Large intestine (tissue), 3 donors: ENCODE results near the gene METTL8. TPM values are rescaled to one million over a fixed set of nuclear protein-coding genes. Genes with fewer than 3 reads are reported as not detected.

Experiments
- DNase-seq, 2 donors: peaks; one replicate each; pipeline versions ENCODE4 v3.0.0 to v3.0.0-alpha.2; 2013
- H3K27ac ChIP-seq: one replicate; pipeline ENCODE4 v1.5.1; 2013; ENCODE audit warnings: low read length
- H3K27me3 ChIP-seq: 2 replicates; pipeline ENCODE4 v1.6.1; 2013; ENCODE audit warnings: low read length; ENCODE audit not compliant: control insufficient read depth, insufficient read depth
- H3K36me3 ChIP-seq: 2 replicates; pipeline ENCODE4 v1.6.1; 2013; ENCODE audit warnings: low read length; ENCODE audit not compliant: control insufficient read depth, insufficient read depth
- H3K4me1 ChIP-seq: one replicate; pipeline ENCODE4 v1.6.1; 2013; ENCODE audit warnings: low read length; ENCODE audit not compliant: control insufficient read depth, insufficient read depth
- H3K4me3 ChIP-seq: one replicate; pipeline ENCODE4 v1.5.1; 2013; ENCODE audit warnings: low read length
- H3K9me3 ChIP-seq: one replicate; pipeline ENCODE4 v1.6.1; 2013; ENCODE audit warnings: mild to moderate bottlenecking, low read depth, low read length, moderate library complexity; ENCODE audit not compliant: control insufficient read depth
- WGBS: methylation state at CpG from one replicate; pipeline ENCODE4 v1.1.5; 2013; ENCODE audit warnings: low lambda C conversion rate; ENCODE audit not compliant: insufficient coverage; 5-methylcytosine and 5-hydroxymethylcytosine counted together
- polyA plus RNA-seq: library from polyadenylated mRNA; unstranded; fragments of 120-200 nt; gene quantifications from one replicate; pipeline ENCODE4 v1.2.1, GENCODE V29; 2013

METTL8 gene
- polyA plus RNA-seq, 1 donor, result 14.0 TPM

DNA sequence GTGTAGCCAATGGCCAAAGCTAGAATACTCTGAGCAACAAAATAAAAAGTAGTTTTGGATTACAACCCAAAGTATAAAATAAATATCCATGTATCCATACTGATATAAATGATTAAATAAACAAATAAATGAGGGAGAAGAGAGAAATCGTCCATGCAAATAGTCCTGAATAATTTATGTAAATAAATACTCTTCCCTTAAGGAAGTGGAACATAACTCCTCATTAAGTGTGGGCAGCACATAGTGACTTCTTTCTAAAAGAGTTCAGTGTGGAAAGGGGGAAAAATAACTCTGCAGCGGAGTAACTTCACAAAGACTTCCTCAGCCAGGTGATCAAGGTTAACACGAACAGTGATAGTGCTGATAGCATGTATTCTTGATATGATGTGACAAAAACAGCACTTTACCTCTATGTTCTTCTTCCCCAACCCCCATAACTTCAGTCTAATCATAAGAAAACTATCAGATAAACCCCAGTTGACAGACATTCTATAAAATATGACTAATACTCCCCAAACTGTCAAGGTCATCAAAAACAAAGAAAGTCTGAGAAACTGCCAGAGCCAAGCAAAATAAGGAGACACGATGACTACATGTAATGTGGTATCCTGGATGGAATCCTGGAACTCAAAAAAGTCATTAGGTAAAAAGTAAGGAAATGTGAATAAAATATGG, 30.7 kb downstream of the METTL8 start:
- no peaks in the 10 kb centered on the region for H3K27me3 ChIP-seq
- H3K4me3 ChIP-seq, result no peak overlapping the region
- no peaks in the 10 kb centered on the region for H3K9me3 ChIP-seq
- H3K4me1 ChIP-seq, result no peaks in the 10 kb centered on the region
- no peaks in the 10 kb centered on the region for H3K36me3 ChIP-seq
- DNase-seq, result no peak
- 100% methylated on average over 1 of the region's 4 CpGs for WGBS
- no peak overlapping the region for H3K27ac ChIP-seq

DNA sequence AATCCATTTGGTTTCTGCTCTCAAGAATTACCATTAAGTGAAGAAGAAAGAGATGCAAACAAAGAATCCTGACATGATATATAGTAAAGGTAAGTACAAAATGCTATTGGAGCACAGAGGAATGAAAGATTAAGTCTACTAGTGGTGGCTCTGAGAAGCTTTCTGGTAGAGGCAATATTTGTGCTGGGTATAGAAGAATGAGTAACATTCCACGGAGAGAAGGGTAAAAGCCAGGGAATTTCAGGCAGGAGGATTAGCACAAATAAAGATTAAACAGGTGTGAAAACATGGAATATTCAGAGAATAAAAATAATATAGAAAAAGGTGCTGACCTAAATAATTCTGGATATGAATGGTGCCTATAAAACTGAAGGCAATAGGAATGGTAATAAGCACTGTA, 31.8 kb downstream of the METTL8 start:
- H3K27me3 ChIP-seq, result no peaks in the 10 kb centered on the region
- no peaks in the 10 kb centered on the region for H3K36me3 ChIP-seq
- no peak overlapping the region for H3K4me3 ChIP-seq
- H3K4me1 ChIP-seq, result no peaks in the 10 kb centered on the region
- H3K9me3 ChIP-seq, result no peaks in the 10 kb centered on the region
- DNase-seq, result no peak
- no CpG with 5 or more reads among the region's 1 CpG for WGBS
- H3K27ac ChIP-seq, result no peak overlapping the region

- 100% methylated on average over 2 of the region's 3 CpGs for WGBS
- Histone ChIP-seq H3K27ac (no peak overlapping the region), H3K36me3 (no peaks in the 10 kb centered on the region), H3K27me3 (no peaks in the 10 kb centered on the region), H3K4me3 (no peak overlapping the region), H3K9me3 (no peaks in the 10 kb centered on the region), H3K4me1 (no peaks in the 10 kb centered on the region)
- DNase-seq, result no peak
These were observed 33.4 kb downstream of the METTL8 start for GRCh38 chr2:171400395-171400794.

DNA sequence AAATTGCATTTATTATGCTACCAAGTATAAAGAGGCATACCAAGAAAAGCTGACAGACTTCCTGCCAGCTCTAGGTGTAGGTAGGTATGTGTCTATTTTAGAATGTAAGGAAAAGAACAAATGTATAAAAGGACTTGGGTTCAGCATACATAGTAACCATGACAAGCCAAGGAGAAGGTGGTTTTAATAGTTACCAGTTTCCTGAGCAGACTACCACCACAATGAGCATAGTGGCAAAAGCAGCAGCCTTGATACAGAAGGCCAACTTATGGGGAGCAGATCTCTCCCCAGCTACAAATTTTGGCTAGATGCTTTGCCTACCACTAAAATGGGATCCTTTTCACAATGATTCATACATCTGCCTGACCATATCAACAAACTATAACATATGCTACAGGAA, 34.5 kb downstream of the METTL8 start:
- no peaks in the 10 kb centered on the region for H3K9me3 ChIP-seq
- H3K27ac ChIP-seq, result no peak overlapping the region
- H3K4me1 ChIP-seq, result no peaks in the 10 kb centered on the region
- H3K36me3 ChIP-seq, result no peaks in the 10 kb centered on the region
- no peak for DNase-seq
- no peak overlapping the region for H3K4me3 ChIP-seq
- H3K27me3 ChIP-seq, result no peaks in the 10 kb centered on the region

- no peaks in the 10 kb centered on the region for H3K9me3 ChIP-seq
- no peaks in the 10 kb centered on the region for H3K4me1 ChIP-seq
- no peak overlapping the region for H3K27ac ChIP-seq
- no peak overlapping the region for H3K4me3 ChIP-seq
- no peaks in the 10 kb centered on the region for H3K27me3 ChIP-seq
- H3K36me3 ChIP-seq, result no peaks in the 10 kb centered on the region
- DNase-seq, result no peak
- 78% methylated on average over 1 of the region's 1 CpG for WGBS
These were observed 39.5 kb downstream of the METTL8 start for GRCh38 chr2:171394164-171394740.

GRCh38 chr2:171393487-171393886, 40.3 kb downstream of the METTL8 start:
- Histone ChIP-seq H3K27ac (no peak overlapping the region), H3K4me3 (no peak overlapping the region), H3K36me3 (no peaks in the 10 kb centered on the region), H3K27me3 (no peaks in the 10 kb centered on the region), H3K4me1 (no peaks in the 10 kb centered on the region), H3K9me3 (no peaks in the 10 kb centered on the region)
- WGBS, result no CpG with 5 or more reads among the region's 1 CpG
- DNase-seq, result no peak

DNA sequence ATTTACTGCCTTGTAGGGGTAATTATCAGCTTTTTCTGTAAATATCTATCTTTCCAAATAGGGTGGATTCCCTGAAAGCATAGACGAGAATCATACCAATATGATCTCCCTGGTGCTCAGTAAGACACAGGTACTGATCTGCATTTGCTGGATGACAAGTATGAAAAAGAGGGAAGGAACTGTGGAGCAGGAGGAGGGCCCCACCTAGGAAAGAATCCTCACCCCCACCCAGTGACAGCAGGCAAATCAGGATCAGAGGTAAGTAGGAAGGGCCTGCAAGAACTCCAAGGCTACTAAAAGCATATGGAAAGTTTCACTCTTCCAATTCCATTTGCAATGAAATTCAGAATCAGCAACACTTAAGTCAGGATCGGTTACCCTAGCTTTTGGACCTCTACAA, 42.3 kb downstream of the METTL8 start:
- Histone ChIP-seq H3K9me3 (no peaks in the 10 kb centered on the region), H3K27ac (no peak overlapping the region), H3K36me3 (no peaks in the 10 kb centered on the region), H3K4me1 (no peaks in the 10 kb centered on the region), H3K27me3 (no peaks in the 10 kb centered on the region), H3K4me3 (no peak overlapping the region)
- no peak for DNase-seq
- WGBS, result no CpG with 5 or more reads among the region's 2 CpGs

DNA sequence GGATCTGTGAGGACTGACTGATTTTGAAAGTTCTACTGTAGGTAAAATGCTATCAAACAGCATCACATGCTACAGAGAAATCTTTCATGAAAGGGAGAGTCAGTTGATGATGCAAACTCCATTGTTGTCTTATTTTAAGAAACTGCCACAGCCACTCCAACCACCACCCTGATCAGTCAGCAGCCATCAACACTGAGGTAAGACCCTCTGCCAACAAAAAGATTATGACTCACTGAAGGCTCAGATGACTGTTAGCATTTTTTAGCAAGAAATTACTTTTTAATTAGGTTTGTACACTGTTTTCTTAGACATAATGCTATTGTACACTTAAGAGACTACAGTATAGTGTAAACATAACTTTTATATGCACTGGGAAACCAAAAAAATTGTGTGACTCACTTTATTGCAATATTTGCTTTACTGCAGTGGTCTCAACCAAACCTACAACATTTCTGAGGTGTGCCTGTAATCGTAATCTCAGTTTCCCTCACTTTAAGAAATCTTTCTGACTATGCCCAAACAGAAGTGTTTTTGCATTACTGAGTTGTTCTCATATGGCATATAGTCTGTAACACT, 42.8 kb downstream of the METTL8 start:
- no peak for DNase-seq
- Histone ChIP-seq H3K27me3 (no peaks in the 10 kb centered on the region), H3K36me3 (no peaks in the 10 kb centered on the region), H3K9me3 (no peaks in the 10 kb centered on the region), H3K27ac (no peak overlapping the region), H3K4me3 (no peak overlapping the region), H3K4me1 (no peaks in the 10 kb centered on the region)
- WGBS, result no CpG with 5 or more reads among the region's 1 CpG

DNA sequence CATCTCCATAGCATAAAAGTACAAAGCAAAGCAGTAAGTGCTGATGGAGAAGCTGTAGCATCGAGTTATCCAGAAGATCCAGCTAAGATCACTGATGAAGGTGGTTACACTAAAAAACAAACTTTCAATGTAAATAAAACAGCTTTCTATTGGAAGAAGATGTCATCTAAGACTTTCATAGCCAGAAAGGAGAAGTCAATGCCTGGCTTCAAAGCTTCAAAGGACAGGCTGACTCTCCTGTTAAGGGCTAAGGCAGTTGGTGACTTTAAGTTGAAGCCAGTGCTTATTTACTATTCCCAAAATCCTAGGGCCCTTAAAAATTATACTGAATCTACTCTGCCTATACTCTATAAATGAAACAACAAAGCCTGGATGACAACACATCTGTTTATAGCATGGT, 44.0 kb downstream of the METTL8 start:
- Histone ChIP-seq H3K36me3 (no peaks in the 10 kb centered on the region), H3K27me3 (no peaks in the 10 kb centered on the region), H3K9me3 (no peaks in the 10 kb centered on the region), H3K27ac (no peak overlapping the region), H3K4me3 (no peak overlapping the region), H3K4me1 (no peaks in the 10 kb centered on the region)
- DNase-seq, result no peak
- 100% methylated on average over 1 of the region's 1 CpG for WGBS

DNA sequence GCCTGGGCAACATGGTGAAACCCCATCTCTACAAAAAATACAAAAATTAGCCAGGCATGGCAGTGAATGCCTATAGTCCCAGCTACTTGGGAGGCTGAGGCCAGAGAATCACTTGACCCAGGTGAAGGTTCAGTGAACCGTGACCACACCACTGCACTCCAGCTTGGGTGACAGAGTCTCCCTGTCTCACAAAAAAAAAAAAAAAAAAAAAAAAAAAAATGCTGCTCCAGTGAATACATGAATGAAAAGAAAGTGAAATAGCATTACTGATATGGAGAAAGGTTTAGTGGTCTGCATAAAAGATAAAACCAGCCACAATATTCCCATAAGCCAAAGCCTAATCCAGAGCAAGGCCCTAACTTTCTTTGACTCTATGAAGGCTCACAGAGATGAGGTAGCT, 44.5 kb downstream of the METTL8 start:
- Histone ChIP-seq H3K9me3 (no peaks in the 10 kb centered on the region), H3K4me1 (no peaks in the 10 kb centered on the region), H3K4me3 (no peak overlapping the region), H3K27ac (no peak overlapping the region), H3K36me3 (no peaks in the 10 kb centered on the region), H3K27me3 (no peaks in the 10 kb centered on the region)
- DNase-seq, result no peak
- no CpG with 5 or more reads among the region's 1 CpG for WGBS

DNA sequence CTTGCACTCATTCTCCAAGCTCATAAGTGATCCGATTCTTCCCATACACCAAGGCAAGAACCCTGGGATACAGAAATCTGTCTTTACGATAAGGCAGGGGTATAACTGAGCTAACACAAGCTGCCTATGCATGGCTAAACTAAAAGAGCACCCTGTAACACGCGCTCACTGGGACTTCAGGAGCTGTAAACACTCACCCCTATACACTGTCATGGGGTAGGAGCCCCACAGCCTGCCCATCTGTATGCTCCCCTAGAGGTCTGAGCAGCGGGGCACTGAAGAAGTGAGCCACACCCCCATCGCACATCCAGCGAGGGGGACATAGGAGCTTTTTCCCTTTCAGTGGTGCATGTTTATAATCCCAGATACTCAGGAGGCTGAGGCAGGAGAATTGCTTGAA, 46.7 kb downstream of the METTL8 start:
- Histone ChIP-seq H3K9me3 (no peaks in the 10 kb centered on the region), H3K36me3 (no peaks in the 10 kb centered on the region), H3K4me3 (no peak overlapping the region), H3K27ac (no peak overlapping the region), H3K4me1 (no peaks in the 10 kb centered on the region), H3K27me3 (no peaks in the 10 kb centered on the region)
- WGBS, result no CpG with 5 or more reads among the region's 7 CpGs
- no peak for DNase-seq
